ENCODE results near the gene PLPP4.

Gene PLPP4

DNA sequence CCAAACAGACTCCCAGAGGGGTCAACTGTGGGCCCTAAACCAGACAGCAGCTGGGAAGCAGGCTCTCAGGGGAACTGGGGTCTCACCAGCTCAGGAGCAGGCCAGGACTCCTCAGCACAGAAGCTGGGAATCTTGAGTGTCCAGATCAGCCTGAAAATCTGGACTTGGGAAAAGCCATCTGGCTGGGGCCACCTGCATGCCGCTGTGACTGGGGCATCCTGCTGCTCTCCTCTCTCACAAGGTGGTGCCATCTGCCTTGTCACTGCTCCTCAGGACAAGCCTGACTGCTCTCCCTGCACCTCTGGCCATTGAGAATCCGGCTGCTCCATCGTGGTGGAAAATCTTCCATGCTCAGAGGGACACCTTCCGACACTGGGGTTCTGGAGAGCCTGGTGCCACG lies 141.4 kb downstream of the PLPP4 start:
- Histone ChIP-seq H3K4me1 (ENCODE audit: control insufficient read depth, insufficient read depth, low read length) (no peaks in the 10 kb centered on the region), H3K27ac (ENCODE audit: extremely low read depth, low read depth, low read length) (no peak overlapping the region), H3K9me3 (ENCODE audit: control insufficient read depth, insufficient read depth, low read depth, low read length) (no peaks in the 10 kb centered on the region), H3K36me3 (ENCODE audit: control insufficient read depth in 2 of 2, insufficient read depth in 1 of 2, low read length in 2 of 2) (no peaks in the 10 kb centered on the region), H3K4me3 (ENCODE audit: low read depth, low read length) (no peak overlapping the region)
- POLR2A ChIA-PET, result no interaction called here
- CTCF ChIA-PET, result no interaction called here
- TF ChIP-seq, protein P1, sequence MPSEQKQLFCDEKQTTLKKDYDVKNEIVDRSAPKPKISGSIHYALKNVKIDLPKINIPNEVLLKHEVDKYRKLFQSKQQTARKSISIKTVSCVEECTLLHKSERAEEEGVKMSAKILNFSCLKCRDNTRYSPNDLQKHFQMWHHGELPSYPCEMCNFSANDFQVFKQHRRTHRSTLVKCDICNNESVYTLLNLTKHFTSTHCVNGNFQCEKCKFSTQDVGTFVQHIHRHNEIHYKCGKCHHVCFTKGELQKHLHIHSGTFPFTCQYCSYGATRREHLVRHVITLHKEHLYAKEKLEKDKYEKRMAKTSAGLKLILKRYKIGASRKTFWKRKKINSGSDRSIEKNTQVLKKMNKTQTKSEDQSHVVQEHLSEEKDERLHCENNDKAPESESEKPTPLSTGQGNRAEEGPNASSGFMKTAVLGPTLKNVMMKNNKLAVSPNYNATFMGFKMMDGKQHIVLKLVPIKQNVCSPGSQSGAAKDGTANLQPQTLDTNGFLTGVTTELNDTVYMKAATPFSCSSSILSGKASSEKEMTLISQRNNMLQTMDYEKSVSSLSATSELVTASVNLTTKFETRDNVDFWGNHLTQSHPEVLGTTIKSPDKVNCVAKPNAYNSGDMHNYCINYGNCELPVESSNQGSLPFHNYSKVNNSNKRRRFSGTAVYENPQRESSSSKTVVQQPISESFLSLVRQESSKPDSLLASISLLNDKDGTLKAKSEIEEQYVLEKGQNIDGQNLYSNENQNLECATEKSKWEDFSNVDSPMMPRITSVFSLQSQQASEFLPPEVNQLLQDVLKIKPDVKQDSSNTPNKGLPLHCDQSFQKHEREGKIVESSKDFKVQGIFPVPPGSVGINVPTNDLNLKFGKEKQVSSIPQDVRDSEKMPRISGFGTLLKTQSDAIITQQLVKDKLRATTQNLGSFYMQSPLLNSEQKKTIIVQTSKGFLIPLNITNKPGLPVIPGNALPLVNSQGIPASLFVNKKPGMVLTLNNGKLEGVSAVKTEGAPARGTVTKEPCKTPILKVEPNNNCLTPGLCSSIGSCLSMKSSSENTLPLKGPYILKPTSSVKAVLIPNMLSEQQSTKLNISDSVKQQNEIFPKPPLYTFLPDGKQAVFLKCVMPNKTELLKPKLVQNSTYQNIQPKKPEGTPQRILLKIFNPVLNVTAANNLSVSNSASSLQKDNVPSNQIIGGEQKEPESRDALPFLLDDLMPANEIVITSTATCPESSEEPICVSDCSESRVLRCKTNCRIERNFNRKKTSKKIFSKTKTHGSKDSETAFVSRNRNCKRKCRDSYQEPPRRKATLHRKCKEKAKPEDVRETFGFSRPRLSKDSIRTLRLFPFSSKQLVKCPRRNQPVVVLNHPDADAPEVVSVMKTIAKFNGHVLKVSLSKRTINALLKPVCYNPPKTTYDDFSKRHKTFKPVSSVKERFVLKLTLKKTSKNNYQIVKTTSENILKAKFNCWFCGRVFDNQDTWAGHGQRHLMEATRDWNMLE (tag by site-specific recombination; conservative IDR thresholded peaks at IDR 0.05; ENCODE audit: low read depth), result no peak
- no peak for TF ChIP-seq ZNF223 (tag by site-specific recombination; IDR thresholded peaks at IDR 0.05)

GRCh38 chr10:120599200-120599724 lies 142.2 kb downstream of the PLPP4 start:
- TF ChIP-seq ZSCAN5A (tag by site-specific recombination; IDR thresholded peaks at IDR 0.05) (no peak), ZNF266 (tag by site-specific recombination; IDR thresholded peaks at IDR 0.05; ENCODE audit: low read depth) (no peak), ZNF175 (tag by site-specific recombination; IDR thresholded peaks at IDR 0.05) (no peak), ZNF513 (tag by site-specific recombination; IDR thresholded peaks at IDR 0.05) (no peak), ZNF292 (tag by site-specific recombination; IDR thresholded peaks at IDR 0.05; ENCODE audit: borderline replicate concordance, low read depth) (no peak), SCRT2 (tag by site-specific recombination; IDR thresholded peaks at IDR 0.05) (no peak)
- TF ChIP-seq, protein P2, sequence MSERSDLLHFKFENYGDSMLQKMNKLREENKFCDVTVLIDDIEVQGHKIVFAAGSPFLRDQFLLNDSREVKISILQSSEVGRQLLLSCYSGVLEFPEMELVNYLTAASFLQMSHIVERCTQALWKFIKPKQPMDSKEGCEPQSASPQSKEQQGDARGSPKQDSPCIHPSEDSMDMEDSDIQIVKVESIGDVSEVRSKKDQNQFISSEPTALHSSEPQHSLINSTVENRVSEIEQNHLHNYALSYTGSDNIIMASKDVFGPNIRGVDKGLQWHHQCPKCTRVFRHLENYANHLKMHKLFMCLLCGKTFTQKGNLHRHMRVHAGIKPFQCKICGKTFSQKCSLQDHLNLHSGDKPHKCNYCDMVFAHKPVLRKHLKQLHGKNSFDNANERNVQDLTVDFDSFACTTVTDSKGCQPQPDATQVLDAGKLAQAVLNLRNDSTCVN (tag by site-specific recombination; optimal IDR thresholded peaks at IDR 0.05), result no peak
- TF ChIP-seq, protein P3, sequence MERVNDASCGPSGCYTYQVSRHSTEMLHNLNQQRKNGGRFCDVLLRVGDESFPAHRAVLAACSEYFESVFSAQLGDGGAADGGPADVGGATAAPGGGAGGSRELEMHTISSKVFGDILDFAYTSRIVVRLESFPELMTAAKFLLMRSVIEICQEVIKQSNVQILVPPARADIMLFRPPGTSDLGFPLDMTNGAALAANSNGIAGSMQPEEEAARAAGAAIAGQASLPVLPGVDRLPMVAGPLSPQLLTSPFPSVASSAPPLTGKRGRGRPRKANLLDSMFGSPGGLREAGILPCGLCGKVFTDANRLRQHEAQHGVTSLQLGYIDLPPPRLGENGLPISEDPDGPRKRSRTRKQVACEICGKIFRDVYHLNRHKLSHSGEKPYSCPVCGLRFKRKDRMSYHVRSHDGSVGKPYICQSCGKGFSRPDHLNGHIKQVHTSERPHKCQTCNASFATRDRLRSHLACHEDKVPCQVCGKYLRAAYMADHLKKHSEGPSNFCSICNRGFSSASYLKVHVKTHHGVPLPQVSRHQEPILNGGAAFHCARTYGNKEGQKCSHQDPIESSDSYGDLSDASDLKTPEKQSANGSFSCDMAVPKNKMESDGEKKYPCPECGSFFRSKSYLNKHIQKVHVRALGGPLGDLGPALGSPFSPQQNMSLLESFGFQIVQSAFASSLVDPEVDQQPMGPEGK (tag by site-specific recombination; IDR thresholded peaks at IDR 0.05), result no peak
- POLR2A ChIA-PET, result no interaction called here
- H3K9me3 ChIP-seq (ENCODE audit: control insufficient read depth, insufficient read depth, low read depth, low read length), result no peaks in the 10 kb centered on the region
- H3K27ac ChIP-seq (ENCODE audit: extremely low read depth, low read depth, low read length), result no peak overlapping the region
- CTCF ChIA-PET, result no interaction called here
- no peaks in the 10 kb centered on the region for H3K4me1 ChIP-seq (ENCODE audit: control insufficient read depth, insufficient read depth, low read length)
- no peaks in the 10 kb centered on the region for H3K36me3 ChIP-seq (ENCODE audit: control insufficient read depth in 2 of 2, insufficient read depth in 1 of 2, low read length in 2 of 2)
- H3K4me3 ChIP-seq (ENCODE audit: low read depth, low read length), result no peak overlapping the region

All from HEK293 (cell line).